ENCODE data around the gene MIA3. TPM values are rescaled to one million over a fixed set of nuclear protein-coding genes. Genes with fewer than 3 reads are reported as not detected.
"Not testable (repeated sequence)": the region's sequence is repeated elsewhere in the genome, so short reads cannot be mapped to it uniquely, and the experiment has no call there.

The MIA3 gene
- total and polyA plus RNA-seq, 4 experiments from 2014 or later: 42.0 to 124 (median 97.2) TPM

GRCh38 chr1:222606757-222607156, 11.1 kb upstream of the MIA3 start:
- Histone ChIP-seq H3K27ac (ENCODE audit: low read depth, low read length) (no peak overlapping the region), H3K36me3 (ENCODE audit: insufficient read depth, low read length) (no peaks in the 10 kb centered on the region), H3K27me3 (ENCODE audit: insufficient read depth, low read length) (no peaks in the 10 kb centered on the region), H3K4me1 (ENCODE audit: insufficient read depth, low read length) (no peaks in the 10 kb centered on the region), H3K9me3 (ENCODE audit: control insufficient read depth in 1 of 2, low read length in 2 of 2) (no peaks in the 10 kb centered on the region), H3K4me3 (ENCODE audit: low read length in 2 of 2) (no peak overlapping the region)
- peaks cover 4 to 11% of the 10 kb centered on the region in 2 donors for H3K27me3 Mint-ChIP-seq
- peaks cover 0 to 2% of the 10 kb centered on the region in 2 donors for H3K36me3 Mint-ChIP-seq
- H3K4me1 Mint-ChIP-seq: no peaks in the 10 kb centered on the region
- H3K4me3 Mint-ChIP-seq: no peak overlapping the region
- DNase-seq: no peak
- no peak overlapping the region for H3K27ac Mint-ChIP-seq
- H3K9me3 Mint-ChIP-seq: peaks cover 0 to 6% (median 0%) of the 10 kb centered on the region in 8 donors
- ChIA-PET POLR2A (ENCODE audit: partially characterized antibody) (no interaction called here), CTCF (ENCODE audit: partially characterized antibody) (no interaction called here)
- intact Hi-C loops (cut with micrococcal nuclease): no loop called here

GRCh38 chr1:222609111-222609510, 8.8 kb upstream of the MIA3 start:
- DNase-seq; H3K4me3 ChIP-seq (ENCODE audit: low read length in 2 of 2); H3K36me3 Mint-ChIP-seq; H3K27me3 ChIP-seq (ENCODE audit: insufficient read depth, low read length); H3K4me1 ChIP-seq (ENCODE audit: insufficient read depth, low read length); H3K4me1 Mint-ChIP-seq; H3K9me3 ChIP-seq (ENCODE audit: control insufficient read depth in 1 of 2, low read length in 2 of 2); H3K27ac ChIP-seq (ENCODE audit: low read depth, low read length); H3K4me3 Mint-ChIP-seq; intact Hi-C loops (cut with micrococcal nuclease); H3K36me3 ChIP-seq (ENCODE audit: insufficient read depth, low read length); H3K9me3 Mint-ChIP-seq; H3K27ac Mint-ChIP-seq: not testable (repeated sequence)
- H3K27me3 Mint-ChIP-seq: peaks cover 10 to 19% of the 10 kb centered on the region in 2 donors
- POLR2A ChIA-PET (ENCODE audit: partially characterized antibody): interaction anchor here (1.3 kb wide), 1 partner anchor 20 kb away, joined by 3 read pairs; the partner anchor contains the start of gene TAF1A
- CTCF ChIA-PET (ENCODE audit: partially characterized antibody): interaction anchor here (1.3 to 1.6 kb wide), 3 partner anchors 11 to 35 kb away, joined by 3 to 5 read pairs (median 4); no protein-coding TSS in a partner anchor

- H3K27ac Mint-ChIP-seq: no peak overlapping the region
- H3K4me1 ChIP-seq (ENCODE audit: insufficient read depth, low read length): no peaks in the 10 kb centered on the region
- H3K27me3 Mint-ChIP-seq: peaks cover 18 to 23% of the 10 kb centered on the region in 2 donors
- no peak overlapping the region for H3K27ac ChIP-seq (ENCODE audit: low read depth, low read length)
- CTCF ChIA-PET (ENCODE audit: partially characterized antibody): interaction anchor here (1.5 kb wide), 1 partner anchor 33 kb away, joined by 4 read pairs; no protein-coding TSS in a partner anchor
- H3K9me3 Mint-ChIP-seq: peaks cover 0 to 6% (median 0%) of the 10 kb centered on the region in 8 donors
- peaks cover 0 to 2% of the 10 kb centered on the region in 2 donors for H3K36me3 Mint-ChIP-seq
- intact Hi-C loops (cut with micrococcal nuclease): loop anchor here (10.0 kb wide), 1 partner anchor 866 kb away; the partner anchor contains the start of gene DUSP10
- H3K27me3 ChIP-seq (ENCODE audit: insufficient read depth, low read length): no peaks in the 10 kb centered on the region
- POLR2A ChIA-PET (ENCODE audit: partially characterized antibody): interaction anchor here (1.3 kb wide), 1 partner anchor 21 kb away, joined by 3 read pairs; the partner anchor contains the start of gene TAF1A
- no peak overlapping the region for H3K4me3 Mint-ChIP-seq
- no peak for DNase-seq
- no peaks in the 10 kb centered on the region for H3K9me3 ChIP-seq (ENCODE audit: control insufficient read depth in 1 of 2, low read length in 2 of 2)
- no peaks in the 10 kb centered on the region for H3K36me3 ChIP-seq (ENCODE audit: insufficient read depth, low read length)
- no peaks in the 10 kb centered on the region for H3K4me1 Mint-ChIP-seq
- H3K4me3 ChIP-seq (ENCODE audit: low read length in 2 of 2): no peak overlapping the region
These were observed 7.2 kb upstream of the MIA3 start for GRCh38 chr1:222610728-222611127.

- no peak overlapping the region for H3K4me3 Mint-ChIP-seq
- peaks cover 2 to 13% (median 8%) of the 10 kb centered on the region in 4 donors for H3K4me1 Mint-ChIP-seq
- no peaks in the 10 kb centered on the region for H3K36me3 ChIP-seq (ENCODE audit: insufficient read depth, low read length)
- H3K9me3 Mint-ChIP-seq: peaks cover 0 to 6% (median 0%) of the 10 kb centered on the region in 8 donors
- H3K27me3 Mint-ChIP-seq: peaks cover 22 to 26% of the 10 kb centered on the region in 2 donors
- H3K27ac Mint-ChIP-seq: no peak overlapping the region
- peaks cover 0 to 10% of the 10 kb centered on the region in 2 donors for H3K36me3 Mint-ChIP-seq
- no peaks in the 10 kb centered on the region for H3K27me3 ChIP-seq (ENCODE audit: insufficient read depth, low read length)
- H3K9me3 ChIP-seq (ENCODE audit: control insufficient read depth in 1 of 2, low read length in 2 of 2): no peaks in the 10 kb centered on the region
- CTCF ChIA-PET (ENCODE audit: partially characterized antibody): no interaction called here
- intact Hi-C loops (cut with micrococcal nuclease): loop anchor here (10.0 kb wide), 1 partner anchor 869 kb away; the partner anchor contains the start of gene DUSP10
- peaks cover 6% of the 10 kb centered on the region for H3K4me1 ChIP-seq (ENCODE audit: insufficient read depth, low read length)
- H3K4me3 ChIP-seq (ENCODE audit: low read length in 2 of 2): no peak overlapping the region
- no peak for DNase-seq
- POLR2A ChIA-PET (ENCODE audit: partially characterized antibody): no interaction called here
- no peak overlapping the region for H3K27ac ChIP-seq (ENCODE audit: low read depth, low read length)
These were observed 4.3 kb upstream of the MIA3 start for GRCh38 chr1:222613627-222614026.

GRCh38 chr1:222616525-222616924, 1.4 kb upstream of the MIA3 start:
- Histone ChIP-seq H3K9me3 (ENCODE audit: control insufficient read depth in 1 of 2, low read length in 2 of 2) (no peaks in the 10 kb centered on the region), H3K36me3 (ENCODE audit: insufficient read depth, low read length) (no peaks in the 10 kb centered on the region), H3K4me3 (ENCODE audit: low read length in 2 of 2) (no peak overlapping the region), H3K27ac (ENCODE audit: low read depth, low read length) (no peak overlapping the region), H3K27me3 (ENCODE audit: insufficient read depth, low read length) (no peaks in the 10 kb centered on the region), H3K4me1 (ENCODE audit: insufficient read depth, low read length) (peaks cover 22% of the 10 kb centered on the region)
- H3K36me3 Mint-ChIP-seq: peaks cover 7 to 20% of the 10 kb centered on the region in 2 donors
- ChIA-PET CTCF (ENCODE audit: partially characterized antibody) (interaction anchor here (1.2 to 1.7 kb wide), 3 partner anchors 18 to 152 kb away, joined by 3 to 15 read pairs (median 4); partner anchors contain the start of gene TAF1A), POLR2A (ENCODE audit: partially characterized antibody) (interaction anchor here (1.2 to 5.2 kb wide), 3 partner anchors 27 to 96 kb away, joined by 4 to 23 read pairs (median 22); partner anchors contain the start of genes AIDA, BROX and TAF1A)
- no peak for DNase-seq
- peaks cover 15 to 24% of the 10 kb centered on the region in 2 donors for H3K27me3 Mint-ChIP-seq
- no peaks in the 10 kb centered on the region for H3K9me3 Mint-ChIP-seq
- H3K4me1 Mint-ChIP-seq: peaks cover 19 to 37% (median 28%) of the 10 kb centered on the region in 4 donors
- peak overlapping the region in 5 of 7 donors; percentile 20 to 98 (median 97) for H3K27ac Mint-ChIP-seq
- H3K4me3 Mint-ChIP-seq: peak overlapping the region in 7 of 8 donors; percentile 42 to 97 (median 93)
- intact Hi-C loops (cut with micrococcal nuclease): loop anchor here (5.0 to 10.0 kb wide), 3 partner anchors 149 to 1566 kb away; partner anchors contain the start of genes DEGS1 and DUSP10

GRCh38 chr1:222617367-222617951, 438 bp upstream of the MIA3 start:
- peak overlapping the region; percentile 25 to 74 for H3K4me3 ChIP-seq (ENCODE audit: low read length in 2 of 2)
- no peaks in the 10 kb centered on the region for H3K9me3 ChIP-seq (ENCODE audit: control insufficient read depth in 1 of 2, low read length in 2 of 2)
- Mint-ChIP-seq H3K27ac (peak overlapping the region; percentile 90 to 98 (median 97)), H3K36me3 (peaks cover 7 to 21% of the 10 kb centered on the region in 2 donors), H3K4me1 (peaks cover 19 to 37% (median 28%) of the 10 kb centered on the region in 4 donors), H3K27me3 (peaks cover 15 to 24% of the 10 kb centered on the region in 2 donors), H3K4me3 (peak overlapping the region; percentile 89 to 97 (median 94)), H3K9me3 (no peaks in the 10 kb centered on the region)
- H3K27ac ChIP-seq (ENCODE audit: low read depth, low read length): peak overlapping the region; percentile 68
- H3K4me1 ChIP-seq (ENCODE audit: insufficient read depth, low read length): peaks cover 22% of the 10 kb centered on the region
- no peaks in the 10 kb centered on the region for H3K27me3 ChIP-seq (ENCODE audit: insufficient read depth, low read length)
- ChIA-PET POLR2A (ENCODE audit: partially characterized antibody) (interaction anchor here (1.2 to 5.2 kb wide), 5 partner anchors 27 to 152 kb away, joined by 4 to 23 read pairs (median 20); partner anchors contain the start of genes AIDA, BROX and TAF1A), CTCF (ENCODE audit: partially characterized antibody) (interaction anchor here (1.5 to 1.7 kb wide), 2 partner anchors 17 to 28 kb away, joined by 4 to 15 read pairs; partner anchors contain the start of gene TAF1A)
- peak; percentile 89 to 99 (median 92) for DNase-seq
- no peaks in the 10 kb centered on the region for H3K36me3 ChIP-seq (ENCODE audit: insufficient read depth, low read length)
- intact Hi-C loops (cut with micrococcal nuclease): loop anchor here (1.0 to 10.0 kb wide), 6 partner anchors 27 to 1565 kb away; partner anchors contain the start of genes AIDA, BROX, DEGS1 and DUSP10

All from CD4-positive, alpha-beta memory T cell (primary cell).